GM18505 (cell line): ENCODE measurements around the gene CTNNA3.

Source experiments
- ATAC-seq: cut with Tn5 transposase; IDR thresholded peaks from one replicate; pipeline ENCODE4 v1.9.1; 2021; ENCODE audit not compliant: unreplicated experiment
- POLR2A ChIP-seq: IDR thresholded peaks from 4 replicates; pipeline ENCODE4 v1.6.1; 2011; ENCODE audit warnings: borderline replicate concordance; ENCODE audit not compliant: insufficient read depth, insufficient read length; ENCODE audit errors: extremely low read depth

The CTNNA3 gene

DNA sequence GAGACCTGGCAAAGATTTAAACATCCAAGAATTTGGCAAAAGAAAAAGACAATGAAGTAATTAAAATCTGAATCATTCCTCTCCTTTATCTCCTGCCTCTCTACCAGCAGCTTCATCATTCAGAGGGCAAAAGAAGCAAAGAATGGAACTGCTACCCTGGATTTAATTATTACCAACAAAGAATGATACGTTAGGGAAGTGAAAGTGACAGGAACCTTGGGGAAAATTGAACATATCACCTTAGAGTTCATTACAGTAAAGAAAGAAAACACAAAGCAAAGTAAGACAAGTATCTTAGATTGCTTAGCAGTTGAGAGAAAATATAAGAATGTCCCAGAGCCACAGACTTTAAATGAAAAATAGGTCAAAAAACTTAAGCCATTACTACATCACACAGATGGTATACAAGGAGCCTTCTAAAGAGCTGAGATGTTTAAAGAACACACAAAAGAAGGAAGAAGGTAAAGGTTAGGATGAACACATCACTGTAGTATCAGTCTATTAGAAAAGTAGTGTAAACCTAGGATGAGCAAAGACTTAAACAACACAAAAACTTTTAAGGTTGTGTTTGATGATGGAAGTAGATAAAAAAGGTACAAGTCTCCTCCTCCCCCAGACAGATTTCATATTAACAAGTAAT, 17.5 kb downstream of the CTNNA3 start:
- no peak for TF ChIP-seq POLR2A

DNA sequence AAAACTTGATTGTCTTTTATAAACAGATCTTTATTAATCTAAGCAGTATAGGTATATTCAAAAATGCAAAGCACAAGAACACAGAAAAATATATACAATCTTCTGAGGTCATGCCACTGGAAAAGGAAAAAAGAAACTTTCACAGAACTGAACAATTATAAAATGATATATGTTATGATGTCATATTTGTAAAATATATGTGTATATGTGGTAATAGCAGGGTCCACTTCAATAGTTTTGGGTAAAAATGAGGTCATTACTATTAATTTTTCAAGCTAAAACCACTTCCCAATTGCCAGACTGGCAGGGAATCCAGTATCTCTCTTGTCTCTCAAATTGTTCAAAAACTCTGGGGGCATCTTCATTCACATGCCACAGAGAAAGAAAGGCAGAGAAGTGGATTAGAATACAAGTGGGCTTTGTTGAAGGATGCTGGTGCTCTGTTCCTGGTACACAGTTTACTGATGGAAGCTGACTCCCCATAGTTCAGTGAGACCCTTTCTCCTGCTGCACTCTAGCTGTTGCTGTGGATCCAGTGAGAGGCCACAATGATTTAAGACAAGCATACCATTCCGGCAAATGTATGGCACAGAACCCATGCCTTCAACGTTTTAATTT, 19.7 kb downstream of the CTNNA3 start:
- no peak for ATAC-seq
- no peak for TF ChIP-seq POLR2A

More for the DNA sequence above, 17.5 kb downstream of the CTNNA3 start:
- ATAC-seq: no peak

DNA sequence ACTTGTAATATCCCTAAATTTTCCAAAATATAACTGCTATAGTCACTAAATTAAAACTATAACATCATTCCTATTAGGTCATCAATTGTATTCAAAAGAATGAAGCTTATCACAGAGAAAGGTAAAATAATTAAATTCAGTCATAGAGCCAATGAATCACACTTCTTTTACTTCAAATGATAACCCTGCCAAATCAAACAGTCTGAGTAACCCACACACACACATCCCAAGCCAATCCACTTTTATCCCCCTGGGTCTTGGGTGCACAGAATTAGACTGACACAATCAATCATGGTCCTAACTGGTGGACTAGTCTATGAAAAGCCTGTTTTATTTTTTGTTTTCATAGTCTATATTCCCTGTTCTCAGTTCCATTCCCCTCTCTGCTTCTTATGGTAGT, 25.6 kb downstream of the CTNNA3 start:
- no peak for ATAC-seq
- no peak for TF ChIP-seq POLR2A

- no peak for ATAC-seq
- TF ChIP-seq POLR2A: no peak
These were observed 26.0 kb downstream of the CTNNA3 start for GRCh38 chr10:67669978-67670377.

GRCh38 chr10:67668448-67668847, 27.5 kb downstream of the CTNNA3 start:
- ATAC-seq: no peak
- TF ChIP-seq POLR2A: no peak

- no peak for TF ChIP-seq POLR2A
- no peak for ATAC-seq
These were observed 29.0 kb downstream of the CTNNA3 start for GRCh38 chr10:67667035-67667425.

GRCh38 chr10:67666416-67667034, 29.5 kb downstream of the CTNNA3 start:
- ATAC-seq: no peak
- TF ChIP-seq POLR2A: no peak

GRCh38 chr10:67665491-67665890, 30.5 kb downstream of the CTNNA3 start:
- no peak for ATAC-seq
- TF ChIP-seq POLR2A: no peak

GRCh38 chr10:67664942-67665341, 31.1 kb downstream of the CTNNA3 start:
- TF ChIP-seq POLR2A: no peak
- ATAC-seq: no peak

GRCh38 chr10:67663449-67664087, 32.4 kb downstream of the CTNNA3 start:
- no peak for ATAC-seq
- TF ChIP-seq POLR2A: no peak

DNA sequence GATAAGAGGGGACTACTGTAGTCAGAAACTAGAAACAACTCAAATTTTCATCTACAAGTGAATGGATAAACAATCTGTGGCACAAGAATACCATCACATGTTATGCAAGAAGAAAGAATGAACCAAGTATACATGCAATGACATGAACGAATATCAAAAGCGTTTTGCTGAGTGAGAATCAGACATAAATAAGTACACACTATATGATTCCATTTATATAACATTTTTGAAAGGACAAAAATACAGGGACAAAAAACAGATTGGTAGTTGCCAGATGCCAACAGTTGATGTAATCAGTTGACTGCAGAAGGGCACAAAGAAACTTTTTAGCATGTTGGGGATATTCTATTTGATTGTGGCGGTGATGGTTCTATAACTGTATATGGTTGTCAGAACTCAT, 33.6 kb downstream of the CTNNA3 start:
- ATAC-seq: no peak
- TF ChIP-seq POLR2A: no peak

GRCh38 chr10:67659497-67659896, 36.5 kb downstream of the CTNNA3 start:
- ATAC-seq: no peak
- no peak for TF ChIP-seq POLR2A

DNA sequence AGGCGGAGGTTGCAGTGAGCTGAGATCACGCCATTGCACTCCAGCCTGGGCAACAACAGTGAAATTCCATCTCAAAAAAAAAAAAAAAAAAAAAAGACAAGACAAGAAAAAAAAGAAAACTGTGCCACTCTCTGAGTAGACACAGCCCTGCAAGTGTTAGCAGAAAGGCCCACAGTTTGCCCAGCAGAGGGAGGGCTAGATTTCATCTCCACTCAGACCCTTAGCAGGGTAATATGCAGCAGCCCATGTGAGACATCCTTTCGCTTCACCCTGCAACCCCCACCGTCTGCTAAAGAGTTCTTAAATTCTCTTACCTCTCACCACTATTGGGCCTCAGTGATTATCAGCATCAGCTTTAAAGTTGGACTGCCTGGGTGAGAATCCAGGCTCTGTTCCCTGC, 38.2 kb downstream of the CTNNA3 start:
- ATAC-seq: no peak
- TF ChIP-seq POLR2A: no peak

GRCh38 chr10:67650558-67650957, 45.4 kb downstream of the CTNNA3 start:
- no peak for TF ChIP-seq POLR2A
- ATAC-seq: no peak

DNA sequence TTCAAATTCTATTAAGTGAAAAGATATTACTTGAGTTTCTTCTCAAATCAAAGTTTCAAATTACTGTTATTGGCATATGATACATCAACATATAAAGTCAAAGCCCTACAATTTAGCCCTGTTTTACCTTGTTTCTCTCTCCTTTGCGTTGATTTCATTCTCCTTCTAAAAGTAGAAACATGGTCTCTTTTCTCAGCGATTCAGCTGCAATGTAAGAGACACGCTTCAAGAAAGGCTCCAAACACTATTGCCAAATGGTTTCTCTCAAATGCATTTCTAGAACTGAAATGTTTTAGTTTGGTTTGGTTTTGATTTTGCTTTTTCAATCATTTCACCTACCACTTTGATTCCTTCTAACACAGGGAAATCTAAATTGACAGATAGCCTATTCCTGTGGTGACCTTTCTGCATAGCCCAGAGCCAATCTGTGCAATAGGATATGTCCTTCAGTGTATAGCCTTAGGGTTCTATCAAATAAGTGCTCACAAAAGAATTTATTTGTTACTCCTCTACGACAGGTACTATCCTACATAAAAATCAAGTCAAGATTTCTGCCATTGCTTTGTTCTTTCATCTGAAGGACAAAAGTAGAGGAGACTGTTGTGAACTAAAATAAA, 47.3 kb downstream of the CTNNA3 start:
- no peak for TF ChIP-seq POLR2A
- no peak for ATAC-seq
